ENCODE data around the gene TOLLIP.

DNA sequence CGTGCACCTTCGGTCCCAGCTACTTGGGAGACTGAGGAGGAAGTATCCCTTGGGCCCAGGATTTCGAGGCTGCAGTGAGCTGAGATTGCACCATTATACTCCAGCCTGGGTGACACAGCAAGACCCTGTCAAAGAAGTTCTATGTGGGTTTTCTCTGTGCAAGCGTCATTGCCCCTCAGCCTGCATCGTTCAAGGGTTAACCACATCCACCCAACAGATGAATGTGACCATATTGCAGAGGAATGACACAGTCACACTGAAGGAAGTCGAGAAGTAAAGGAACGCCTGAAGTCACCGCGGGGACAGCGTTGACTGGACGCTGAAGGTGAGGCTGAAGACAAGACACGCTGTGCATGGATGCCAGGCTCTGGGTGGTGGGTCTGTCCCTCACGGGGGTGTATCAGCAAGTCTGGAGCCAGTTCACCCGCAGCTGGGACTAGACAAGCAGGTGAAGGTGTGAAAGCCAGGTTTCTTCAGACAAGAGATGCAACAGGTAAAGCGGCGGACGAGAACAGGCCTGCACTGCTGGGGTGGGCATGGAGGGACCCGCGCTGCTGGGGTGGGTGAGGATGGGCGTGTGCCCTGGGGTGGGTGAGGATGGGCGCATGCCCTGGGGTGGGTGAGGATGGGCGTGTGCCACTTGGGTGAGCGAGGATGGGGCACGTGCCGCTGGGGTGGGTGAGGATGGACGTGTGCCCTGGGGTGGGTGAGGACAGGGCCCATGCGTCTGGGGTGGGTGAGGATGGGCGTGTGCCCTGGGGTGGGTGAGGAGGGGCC is 36.5 kb upstream of the TOLLIP start:
- TF ChIP-seq, protein P1, sequence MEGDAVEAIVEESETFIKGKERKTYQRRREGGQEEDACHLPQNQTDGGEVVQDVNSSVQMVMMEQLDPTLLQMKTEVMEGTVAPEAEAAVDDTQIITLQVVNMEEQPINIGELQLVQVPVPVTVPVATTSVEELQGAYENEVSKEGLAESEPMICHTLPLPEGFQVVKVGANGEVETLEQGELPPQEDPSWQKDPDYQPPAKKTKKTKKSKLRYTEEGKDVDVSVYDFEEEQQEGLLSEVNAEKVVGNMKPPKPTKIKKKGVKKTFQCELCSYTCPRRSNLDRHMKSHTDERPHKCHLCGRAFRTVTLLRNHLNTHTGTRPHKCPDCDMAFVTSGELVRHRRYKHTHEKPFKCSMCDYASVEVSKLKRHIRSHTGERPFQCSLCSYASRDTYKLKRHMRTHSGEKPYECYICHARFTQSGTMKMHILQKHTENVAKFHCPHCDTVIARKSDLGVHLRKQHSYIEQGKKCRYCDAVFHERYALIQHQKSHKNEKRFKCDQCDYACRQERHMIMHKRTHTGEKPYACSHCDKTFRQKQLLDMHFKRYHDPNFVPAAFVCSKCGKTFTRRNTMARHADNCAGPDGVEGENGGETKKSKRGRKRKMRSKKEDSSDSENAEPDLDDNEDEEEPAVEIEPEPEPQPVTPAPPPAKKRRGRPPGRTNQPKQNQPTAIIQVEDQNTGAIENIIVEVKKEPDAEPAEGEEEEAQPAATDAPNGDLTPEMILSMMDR (conservative IDR thresholded peaks at IDR 0.05), result no peak
- TF ChIP-seq EZH2 (IDR thresholded peaks at IDR 0.05; ENCODE audit: low read depth), result no peak
